Stimulated activated CD8-positive, alpha-beta memory T cell treated with anti-CD3 and anti-CD28 coated beads, Interleukin-7, amount 100 ng/mL, for 48 hours (primary cell): ENCODE measurements around the gene QSER1.
"Not testable (repeated sequence)": the region's sequence is repeated elsewhere in the genome, so short reads cannot be mapped to it uniquely, and the experiment has no call there.

Experiments
- DNase-seq, 2 donors: peaks; one replicate each; pipeline ENCODE4 v3.0.0-alpha.2; 2020; ENCODE audit warnings: low read depth in 1 of 2; ENCODE audit errors: extremely low read depth in 1 of 2

Gene QSER1

DNA sequence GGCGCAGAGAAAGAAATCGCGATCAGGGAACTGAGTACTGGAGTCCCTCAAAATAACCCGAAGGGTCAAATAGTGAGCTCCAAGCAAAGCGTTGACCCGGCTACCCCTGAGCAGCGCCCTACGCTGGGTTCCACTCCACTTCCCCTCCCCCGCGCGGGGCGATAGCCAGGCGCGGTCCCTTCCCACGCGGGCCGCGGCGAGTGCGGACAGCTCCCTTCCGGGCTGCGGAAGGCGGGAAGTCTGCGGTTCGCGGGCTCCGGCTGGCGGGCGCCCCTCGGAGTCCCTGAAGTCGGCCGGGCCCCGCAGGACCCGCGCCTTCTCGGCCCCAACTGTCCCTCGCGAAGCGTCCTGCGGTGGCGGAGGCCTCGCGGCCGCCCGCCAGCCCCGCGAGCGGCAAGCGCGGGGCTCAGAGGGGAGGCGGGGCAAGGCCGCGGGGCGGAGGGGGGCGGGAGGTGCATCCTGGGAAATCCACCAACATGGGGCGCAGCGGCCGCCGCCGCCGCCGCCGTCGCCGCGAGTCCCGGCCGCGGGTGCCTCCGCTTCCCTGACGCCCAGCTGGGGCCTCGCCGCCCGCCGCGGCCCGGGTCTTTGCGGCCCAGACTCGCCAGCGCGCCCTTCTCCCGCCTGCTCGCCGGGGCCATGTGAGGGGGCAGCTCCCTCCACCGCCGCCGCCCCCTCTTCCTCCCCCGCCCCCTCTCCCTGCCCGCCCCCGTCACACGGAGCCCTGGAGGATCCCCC is at the start of gene QSER1:
Gene QSER1 (plus strand): TSS at position 457 of the 738 bp plus-strand sequence. CDS start 315 bp downstream, outside the sequence.
- DNase-seq, result peak; percentile 43 to 45

DNA sequence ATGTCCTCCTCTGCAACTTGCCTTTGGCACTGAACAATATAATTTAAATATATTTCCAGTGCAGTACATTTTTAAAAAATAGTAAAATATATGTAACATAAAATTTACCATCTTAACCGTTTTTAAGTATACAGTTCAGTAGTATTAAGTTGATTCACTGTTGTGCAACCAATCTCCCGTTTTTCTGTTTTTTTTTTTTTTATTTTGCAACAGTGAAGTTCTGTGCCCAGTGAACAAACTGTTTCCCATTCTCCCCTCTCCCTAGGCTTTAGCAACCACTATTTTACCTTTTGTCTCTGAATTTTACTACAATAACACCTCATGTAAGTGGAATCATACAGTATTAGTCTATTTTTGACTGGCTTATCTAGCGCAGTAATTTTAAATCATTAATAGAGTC is 49.1 kb upstream of the QSER1 start:
- no peak for DNase-seq

DNA sequence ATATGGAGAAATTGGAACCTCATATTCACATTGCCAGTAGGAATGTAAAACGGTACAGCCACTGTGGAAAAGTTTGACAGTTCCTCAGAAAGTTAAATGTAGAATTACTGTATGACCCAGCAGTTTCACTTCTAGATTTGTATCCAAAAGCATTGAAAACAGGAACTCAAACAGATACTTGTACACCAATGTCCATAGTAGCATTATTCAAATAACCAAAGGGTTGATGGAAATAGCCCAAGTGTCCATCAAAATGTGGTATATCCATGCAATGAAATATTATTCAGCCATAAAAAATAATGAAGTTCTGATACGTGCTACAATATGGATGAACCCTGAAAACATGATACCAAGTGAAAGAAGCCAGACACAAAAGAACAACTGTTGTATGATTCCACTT is 45.1 kb upstream of the QSER1 start:
- no peak for DNase-seq

DNA sequence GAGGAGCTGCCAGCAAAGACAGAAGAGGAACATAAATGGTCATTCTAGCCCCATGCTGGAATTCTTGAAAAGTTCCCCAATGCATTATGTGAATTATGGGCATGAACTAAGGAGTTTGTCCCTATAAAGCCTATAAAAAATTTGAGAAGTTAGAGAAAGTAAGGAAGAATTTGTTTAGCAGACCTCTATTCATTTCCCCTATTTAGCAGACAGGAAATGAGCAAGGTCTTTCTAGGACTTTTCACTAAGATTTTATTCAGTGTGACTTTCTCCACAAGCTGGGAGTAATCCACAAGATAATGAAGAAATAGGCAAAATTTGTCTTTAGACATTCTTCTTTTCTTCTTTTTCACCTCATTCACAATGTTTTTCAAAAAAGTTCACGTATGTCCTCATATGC is 42.9 kb upstream of the QSER1 start:
- no peak for DNase-seq

DNA sequence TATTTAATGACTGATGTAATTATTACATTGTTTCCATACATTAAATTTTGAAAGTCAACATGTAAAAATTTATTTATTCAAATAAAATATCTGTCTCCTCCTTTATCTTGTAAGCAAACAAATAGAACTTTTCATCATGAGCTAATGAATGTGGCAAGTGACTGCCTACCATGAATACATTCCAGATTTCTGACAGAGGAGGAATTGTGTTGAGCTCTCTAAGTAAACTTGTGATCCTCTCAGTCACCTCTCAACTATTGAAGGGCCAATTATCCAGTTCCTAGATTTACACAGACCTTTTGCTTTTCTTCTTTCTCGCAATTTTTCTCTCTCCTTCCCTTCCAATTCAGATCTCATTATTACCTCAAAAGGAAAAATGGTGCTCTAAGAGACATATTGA is 41.4 kb upstream of the QSER1 start:
- no peak for DNase-seq

DNA sequence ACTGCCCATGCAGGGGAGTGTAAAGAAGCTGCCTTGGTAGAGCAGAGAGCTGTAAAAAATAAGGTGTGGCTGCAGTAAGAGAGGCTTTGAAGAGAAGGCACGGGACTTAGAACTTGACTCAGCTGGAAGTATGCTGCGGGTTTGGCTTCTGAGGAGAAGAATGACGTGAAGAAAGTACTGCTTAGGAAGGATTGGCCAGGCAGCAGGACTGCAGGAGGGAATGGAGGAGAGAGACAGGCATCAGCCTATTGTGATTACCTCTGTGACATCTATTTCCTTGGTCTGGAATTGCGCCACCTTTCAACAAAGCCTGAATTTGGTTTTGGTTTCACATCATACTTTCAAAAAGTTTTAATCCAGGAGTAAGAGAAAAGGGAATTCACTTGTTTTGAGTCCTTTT is 40.4 kb upstream of the QSER1 start:
- DNase-seq, result no peak

DNA sequence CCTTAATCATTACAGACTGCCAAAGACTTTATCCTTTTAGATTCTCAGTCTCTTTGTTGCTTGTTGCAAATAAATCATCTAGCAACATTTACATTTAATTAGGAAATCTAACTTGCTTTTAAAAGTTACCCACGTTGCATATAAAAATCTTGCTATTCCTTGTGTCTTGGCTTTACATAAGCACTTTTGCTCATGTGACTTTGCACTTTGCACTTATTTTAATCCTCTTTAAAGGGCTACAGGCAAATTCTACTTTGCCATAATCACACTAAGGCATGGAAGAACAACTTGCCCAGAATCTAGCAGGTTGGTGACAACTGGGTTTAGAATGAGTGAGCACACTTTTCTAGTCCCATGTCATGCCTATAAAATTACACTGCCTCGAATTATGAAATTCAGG is 37.0 kb upstream of the QSER1 start:
- DNase-seq, result no peak

DNA sequence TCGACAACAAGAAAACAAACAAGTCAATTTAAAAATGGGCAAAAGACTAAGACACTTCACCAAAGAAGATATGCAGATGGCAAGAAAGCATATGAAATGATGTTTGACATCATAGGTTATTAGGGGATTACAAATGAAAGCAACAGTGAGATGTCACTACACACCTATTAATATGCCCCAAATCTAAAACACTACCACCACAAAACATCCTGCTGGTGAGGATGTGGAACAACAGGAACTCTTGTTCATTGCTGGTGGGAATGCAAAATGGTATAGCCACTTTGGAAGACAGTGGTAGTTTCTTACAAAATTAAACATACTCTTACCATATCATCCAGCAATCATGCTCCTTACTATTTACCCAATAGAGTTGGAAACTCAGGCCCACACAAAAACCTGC is 33.9 kb upstream of the QSER1 start:
- no peak for DNase-seq

DNA sequence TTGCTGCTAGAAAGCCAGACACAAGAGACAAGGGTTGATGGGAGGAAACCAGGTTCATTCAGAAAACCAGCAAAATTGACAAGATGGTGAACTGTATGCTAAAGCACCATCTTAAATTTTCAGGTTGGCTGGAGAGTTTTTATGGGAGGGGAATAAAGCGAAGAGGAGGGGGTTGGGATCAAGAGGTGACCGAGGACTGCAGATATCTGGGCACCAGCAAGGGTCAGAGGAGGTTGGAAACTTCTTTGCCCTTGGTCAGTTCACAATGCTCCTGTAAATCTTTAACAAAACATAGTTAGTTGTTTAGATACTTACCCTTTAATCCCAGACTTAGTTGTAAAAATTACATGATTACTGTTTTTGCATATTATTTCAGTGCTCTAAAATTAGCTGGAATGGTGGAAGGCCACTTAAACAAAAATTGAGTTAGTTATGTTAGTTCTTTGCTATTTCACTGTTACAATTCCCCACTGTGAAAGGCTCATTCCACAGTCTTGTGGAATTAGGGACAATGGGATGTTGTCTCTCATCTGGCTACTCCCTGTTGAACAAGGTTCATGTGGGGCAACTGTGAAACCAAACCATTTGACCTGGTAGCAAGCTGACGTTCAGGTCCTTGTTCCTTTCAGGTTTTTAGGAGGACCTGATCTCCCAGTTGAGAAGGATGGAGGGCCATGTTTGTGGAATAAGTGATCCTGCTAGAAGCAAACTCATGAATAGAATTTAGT is 30.6 kb upstream of the QSER1 start:
- DNase-seq, result no peak

DNA sequence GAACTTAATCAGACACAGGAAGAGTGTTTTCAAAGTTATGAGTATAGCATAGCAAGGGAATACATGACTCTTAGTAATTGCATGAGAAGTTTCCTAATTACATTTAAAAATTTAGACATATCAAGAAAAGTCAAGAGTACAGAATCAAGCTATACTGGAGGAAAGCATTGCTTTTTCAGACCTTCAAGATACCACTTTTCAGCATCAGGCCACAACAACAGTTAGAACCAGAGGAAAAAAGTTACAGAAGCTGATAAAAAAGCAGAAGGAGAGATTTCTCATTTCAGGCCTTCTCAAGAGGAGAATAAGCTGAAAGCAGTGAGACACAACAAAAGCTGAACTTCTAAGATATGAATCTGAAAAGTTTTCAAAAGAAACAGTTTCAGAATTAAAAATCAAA is 28.1 kb upstream of the QSER1 start:
- no peak for DNase-seq

DNA sequence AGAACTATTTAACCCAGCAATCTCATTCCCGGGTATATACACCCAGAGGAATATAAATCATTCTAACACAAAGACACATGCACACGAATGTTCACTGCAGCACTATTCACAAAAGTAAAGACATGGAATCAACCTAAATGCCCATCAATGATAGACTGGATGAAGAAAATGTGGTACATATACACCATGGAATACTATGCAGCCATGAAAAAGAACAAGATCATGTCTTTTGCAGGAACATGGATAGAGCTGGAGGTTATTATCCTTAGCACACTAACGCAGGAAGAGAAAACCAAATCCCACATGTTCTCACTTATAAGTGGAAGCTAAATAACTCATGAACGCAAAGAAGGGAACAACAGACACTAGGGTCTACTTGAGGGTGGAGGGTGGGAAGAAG is 23.9 kb upstream of the QSER1 start:
- DNase-seq, result not testable (repeated sequence)

DNA sequence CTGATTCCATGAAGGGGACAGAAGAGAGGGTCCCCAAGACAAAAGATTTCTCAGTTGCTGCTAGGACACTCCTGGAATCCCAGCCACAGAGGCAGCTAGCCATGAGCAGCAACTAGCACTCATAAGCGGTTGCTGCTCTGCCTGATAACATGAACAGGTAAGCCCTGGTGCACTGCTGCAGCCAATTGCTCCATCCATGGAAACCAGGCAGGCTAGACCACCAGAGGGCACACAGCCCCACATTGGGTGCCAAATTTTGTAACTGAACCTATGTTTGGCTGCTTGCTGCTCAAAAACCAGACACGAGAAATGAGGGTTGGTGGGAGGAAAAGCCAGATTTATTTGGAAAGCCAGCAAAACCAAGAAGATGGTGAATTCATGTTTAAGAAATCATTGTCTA is 21.9 kb upstream of the QSER1 start:
- DNase-seq, result no peak

DNA sequence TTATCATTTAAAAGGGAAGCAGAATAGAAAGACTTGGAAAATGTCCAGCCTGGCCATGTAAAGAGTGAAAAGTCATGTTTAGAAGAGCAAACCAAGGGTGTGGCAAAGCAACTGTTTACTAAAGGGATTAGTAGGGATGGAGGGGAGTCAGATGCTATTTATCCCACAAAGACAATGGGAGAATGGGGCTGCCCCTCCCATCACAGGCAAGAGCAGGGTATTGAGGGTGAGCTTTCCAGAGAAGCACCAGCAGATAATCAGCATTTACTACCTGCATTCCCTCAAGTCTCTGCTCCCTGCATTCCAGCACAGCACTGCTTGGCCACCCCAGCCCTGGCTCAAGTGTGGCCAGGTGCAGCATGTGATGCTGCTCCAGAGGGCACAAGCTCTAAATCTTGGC is 18.5 kb upstream of the QSER1 start:
- DNase-seq, result no peak

DNA sequence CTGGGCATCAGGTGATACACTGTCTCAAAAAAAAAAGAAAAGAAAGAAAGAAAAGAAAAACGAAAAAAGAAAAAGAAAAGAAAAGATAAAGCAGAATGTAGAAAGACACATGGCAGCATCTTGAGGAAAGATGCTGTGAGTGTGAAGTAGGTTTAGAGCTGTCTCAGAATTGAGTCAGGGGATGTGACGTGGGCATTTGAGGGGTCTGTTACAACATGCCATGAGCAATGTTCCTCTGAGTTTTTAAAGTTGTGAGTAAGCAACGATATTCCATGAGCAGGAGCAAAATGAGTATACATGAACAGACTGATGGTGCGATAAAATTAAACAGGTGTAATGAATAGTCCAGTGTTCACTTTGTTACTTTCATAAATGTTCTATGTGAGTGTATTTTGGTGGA is 11.3 kb upstream of the QSER1 start:
- no peak for DNase-seq

DNA sequence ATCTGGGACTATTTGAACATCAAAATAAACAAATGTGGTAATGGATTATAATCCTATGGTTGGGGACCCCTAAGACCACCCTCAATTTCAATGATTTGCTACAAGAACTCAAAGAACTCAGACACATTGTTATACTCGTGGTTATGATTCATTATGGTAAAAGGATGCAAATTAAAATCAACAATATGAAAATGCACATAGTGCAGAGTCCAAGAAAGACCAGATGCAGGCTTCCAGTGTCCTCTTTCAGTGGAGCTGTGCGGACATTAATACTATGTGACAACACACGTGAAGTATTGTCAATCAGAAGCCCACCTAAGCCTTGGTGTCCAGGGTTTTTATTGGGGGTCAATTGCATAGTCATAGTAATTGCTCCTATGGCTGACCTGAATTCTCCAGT is 9.2 kb upstream of the QSER1 start:
- no peak for DNase-seq

DNA sequence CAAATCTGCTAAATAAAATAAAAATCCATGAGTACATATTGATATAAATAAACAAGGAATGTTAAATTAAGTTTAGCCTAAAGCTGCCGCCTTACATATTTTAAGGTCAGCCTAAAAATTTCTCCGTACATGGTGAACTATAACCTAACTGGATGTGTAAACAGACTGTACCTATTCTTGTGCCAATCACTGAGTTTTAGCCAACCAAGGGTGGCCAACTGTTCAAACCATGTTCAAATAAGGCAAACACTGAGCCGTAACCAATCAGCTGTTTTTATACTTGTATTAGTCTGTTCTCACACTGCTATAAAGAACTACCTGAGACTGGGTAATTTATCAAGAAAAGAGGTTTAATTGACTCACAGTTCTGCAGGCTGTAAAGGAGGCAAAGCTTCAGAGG is 8.6 kb upstream of the QSER1 start:
- DNase-seq, result no peak

DNA sequence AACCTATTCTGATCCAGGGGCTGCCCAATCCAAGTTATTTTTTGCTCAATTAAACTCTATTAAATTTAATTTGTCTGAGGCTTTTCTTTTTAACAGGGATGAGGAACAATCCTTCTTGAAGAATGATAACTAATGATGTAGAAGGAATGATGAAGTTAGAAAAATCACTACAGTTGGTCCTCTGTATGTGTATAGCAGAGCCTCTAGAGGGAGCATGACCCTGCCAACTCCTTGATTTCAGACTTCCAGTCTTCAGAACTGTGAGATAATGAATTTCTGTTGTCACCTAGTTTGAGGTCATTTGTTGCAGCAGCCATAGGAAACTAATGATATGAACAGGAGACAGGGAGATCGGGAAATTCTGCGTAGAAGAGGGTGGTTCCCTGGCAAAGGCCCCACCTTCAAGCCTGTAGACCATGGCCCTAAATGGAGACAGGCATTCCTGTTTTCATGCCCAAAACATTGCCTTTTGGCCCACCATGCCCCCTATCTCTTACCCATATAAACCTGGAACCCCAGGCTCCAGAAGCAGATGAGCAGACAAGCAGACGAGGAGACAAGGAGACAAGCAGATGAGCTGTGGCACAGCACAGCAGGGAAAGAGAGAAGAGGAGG is 7.7 kb upstream of the QSER1 start:
- DNase-seq, result no peak

DNA sequence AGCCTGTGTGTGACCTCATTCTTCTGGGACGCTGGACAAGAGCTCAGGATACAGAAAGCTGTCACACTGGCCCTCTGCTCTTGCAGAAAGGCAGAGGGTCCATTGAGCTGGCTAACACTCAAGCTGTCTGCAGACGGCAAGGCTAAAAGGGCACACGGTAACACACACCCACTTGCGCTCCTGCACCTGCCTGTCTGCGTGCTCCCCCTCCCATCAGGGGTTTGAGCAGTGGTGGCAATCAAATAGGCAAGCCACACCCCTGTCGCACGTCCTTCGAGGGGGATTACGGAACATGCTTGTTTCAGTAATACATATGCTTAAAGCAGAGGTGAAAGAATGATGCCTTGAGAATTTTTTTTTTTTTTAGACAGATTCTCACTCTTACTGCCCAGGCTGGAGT is 7.1 kb upstream of the QSER1 start:
- no peak for DNase-seq

DNA sequence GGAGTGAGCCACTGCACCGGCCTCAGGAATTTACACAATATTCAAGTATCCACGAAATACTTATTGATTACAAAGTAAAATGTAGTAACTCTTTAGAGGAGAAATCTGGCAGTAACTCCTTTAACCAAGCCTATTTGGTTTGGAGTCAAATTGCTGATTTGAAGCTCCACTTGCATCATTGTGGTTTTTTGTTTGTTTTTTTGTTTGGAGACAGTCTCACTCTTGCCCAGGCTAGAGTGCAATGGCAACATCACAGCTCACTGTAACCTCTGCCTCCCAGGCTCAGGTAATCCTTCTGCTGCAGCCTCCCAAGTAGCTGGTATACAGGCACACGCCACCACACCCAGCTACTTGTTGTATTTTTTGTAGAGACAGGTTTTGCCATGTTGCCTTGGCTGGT is 6.4 kb upstream of the QSER1 start:
- DNase-seq, result no peak

DNA sequence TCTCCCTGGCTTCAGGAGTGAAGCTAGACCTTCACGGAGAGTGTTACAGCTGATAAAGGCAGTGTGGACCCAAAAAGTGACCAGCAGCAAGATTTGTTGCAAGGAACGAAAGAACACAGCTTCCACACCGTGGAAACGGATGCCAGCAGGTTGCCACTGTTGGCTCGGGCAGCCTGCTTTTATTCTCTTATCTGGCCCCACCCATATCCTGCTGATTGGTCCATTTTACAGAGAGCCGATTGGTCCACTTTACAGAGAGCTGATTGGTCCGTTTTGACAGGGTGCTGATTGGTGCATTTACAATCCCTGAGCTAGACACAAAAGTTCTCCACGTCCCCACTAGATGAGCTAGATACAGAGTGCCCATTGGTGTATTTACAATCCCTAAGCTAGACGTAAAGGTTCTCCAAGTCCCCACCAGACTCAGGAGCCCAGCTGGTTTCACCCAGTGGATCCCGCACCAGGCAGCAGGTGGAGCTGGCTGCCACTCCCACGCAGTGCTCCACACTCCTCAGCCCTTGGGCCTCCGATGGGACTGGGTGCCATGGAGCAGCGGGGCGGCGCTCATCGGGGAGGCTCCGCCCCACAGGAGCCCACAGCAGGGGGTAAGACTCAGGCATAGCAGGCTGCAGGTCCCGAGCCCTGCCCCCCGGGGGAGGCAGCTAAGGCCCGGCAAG is 4.8 kb upstream of the QSER1 start:
- DNase-seq, result not testable (repeated sequence)

DNA sequence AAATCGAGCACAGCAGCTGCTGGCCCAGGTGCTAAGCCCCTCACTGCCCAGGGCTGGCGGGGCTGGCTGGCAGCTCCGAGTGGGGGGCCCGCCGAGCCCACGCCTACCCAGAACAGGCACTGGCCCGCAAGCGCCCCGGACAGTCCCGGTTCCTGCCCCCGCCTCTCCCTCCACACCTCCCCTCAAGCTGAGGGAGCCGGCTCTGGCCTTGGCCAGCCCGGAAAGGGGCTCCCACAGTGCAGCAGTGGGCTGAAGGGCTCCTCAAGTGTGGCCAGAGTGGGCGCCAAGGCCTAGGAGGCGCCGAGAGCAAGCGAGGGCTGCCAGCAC is 4.3 kb upstream of the QSER1 start:
- not testable (repeated sequence) for DNase-seq

DNA sequence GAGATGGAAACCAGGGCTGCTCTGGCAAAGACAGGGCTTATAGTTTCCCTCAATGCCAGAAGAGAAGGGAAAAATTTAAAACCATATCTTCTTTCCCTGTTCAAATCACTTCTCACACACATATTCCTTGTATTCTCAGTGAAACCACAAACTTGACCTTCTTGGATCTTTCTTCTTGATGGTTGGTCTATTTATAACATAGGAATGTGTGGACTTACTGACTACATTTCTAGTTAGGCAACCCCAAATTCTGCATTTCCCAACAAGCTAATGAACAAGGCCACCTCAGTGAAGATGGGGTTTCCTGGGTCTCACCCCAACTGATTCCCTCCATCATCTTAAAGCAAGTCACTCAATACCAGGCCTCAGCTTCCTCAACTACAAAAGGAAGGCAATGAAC is 3.8 kb upstream of the QSER1 start:
- DNase-seq, result no peak
